ENCODE measurements around the gene PHF24.

GRCh38 chr9:34928921-34929320 lies 29.2 kb upstream of the PHF24 start:
- TF ChIP-seq POLR2A (IDR thresholded peaks at IDR 0.05) (no peak), CTCF (IDR thresholded peaks at IDR 0.05) (no peak)

Data from right lobe of liver (tissue), 4 donors.